ENCODE data around the gene GBGT1. TPM values are rescaled to one million over a fixed set of nuclear protein-coding genes. Genes with fewer than 3 reads are reported as not detected.
"Not testable (repeated sequence)": the region's sequence is repeated elsewhere in the genome, so short reads cannot be mapped to it uniquely, and the experiment has no call there.

GBGT1 gene
- total RNA-seq, 2 experiments from 2014 or later: 4.0 to 4.5 TPM

- no peaks in the 10 kb centered on the region for H3K9me3 Mint-ChIP-seq
- no peak for ATAC-seq (ENCODE audit: low read depth)
- H3K4me1 Mint-ChIP-seq: peaks cover 14% of the 10 kb centered on the region
- H3K27ac Mint-ChIP-seq: no peak overlapping the region
- H3K4me3 Mint-ChIP-seq: no peak overlapping the region
- no peaks in the 10 kb centered on the region for H3K36me3 Mint-ChIP-seq
- POLR2A ChIA-PET: interaction anchor here (0.7 kb wide), 1 partner anchor 170 kb away, joined by 3 read pairs; no protein-coding TSS in a partner anchor
- no peak for DNase-seq
- peaks cover 41% of the 10 kb centered on the region for H3K27me3 Mint-ChIP-seq
Measured at GRCh38 chr9:133186736-133187135, 23.0 kb upstream of the GBGT1 start.

- Mint-ChIP-seq H3K27me3 (peaks cover 51% of the 10 kb centered on the region), H3K36me3 (no peaks in the 10 kb centered on the region), H3K4me1 (peaks cover 14% of the 10 kb centered on the region), H3K27ac (no peak overlapping the region), H3K4me3 (peak overlapping the region; percentile 14), H3K9me3 (no peaks in the 10 kb centered on the region)
- ATAC-seq (ENCODE audit: low read depth): peak; percentile 57
- DNase-seq: no peak
- POLR2A ChIA-PET: no interaction called here
Measured at GRCh38 chr9:133184971-133185370, 21.3 kb upstream of the GBGT1 start.

GRCh38 chr9:133182151-133182550 lies 18.4 kb upstream of the GBGT1 start:
- H3K4me1 Mint-ChIP-seq: peaks cover 14% of the 10 kb centered on the region
- peaks cover 54% of the 10 kb centered on the region for H3K27me3 Mint-ChIP-seq
- H3K27ac Mint-ChIP-seq: no peak overlapping the region
- H3K4me3 Mint-ChIP-seq: no peak overlapping the region
- DNase-seq: no peak
- ATAC-seq (ENCODE audit: low read depth): no peak
- POLR2A ChIA-PET: no interaction called here
- H3K9me3 Mint-ChIP-seq: no peaks in the 10 kb centered on the region
- no peaks in the 10 kb centered on the region for H3K36me3 Mint-ChIP-seq

- POLR2A ChIA-PET: no interaction called here
- Mint-ChIP-seq H3K36me3 (no peaks in the 10 kb centered on the region), H3K27me3 (peaks cover 58% of the 10 kb centered on the region), H3K27ac (no peak overlapping the region), H3K4me3 (no peak overlapping the region), H3K4me1 (peaks cover 14% of the 10 kb centered on the region), H3K9me3 (no peaks in the 10 kb centered on the region)
- ATAC-seq (ENCODE audit: low read depth): no peak
- DNase-seq: no peak
Measured at GRCh38 chr9:133181561-133181960, 17.8 kb upstream of the GBGT1 start.

DNA sequence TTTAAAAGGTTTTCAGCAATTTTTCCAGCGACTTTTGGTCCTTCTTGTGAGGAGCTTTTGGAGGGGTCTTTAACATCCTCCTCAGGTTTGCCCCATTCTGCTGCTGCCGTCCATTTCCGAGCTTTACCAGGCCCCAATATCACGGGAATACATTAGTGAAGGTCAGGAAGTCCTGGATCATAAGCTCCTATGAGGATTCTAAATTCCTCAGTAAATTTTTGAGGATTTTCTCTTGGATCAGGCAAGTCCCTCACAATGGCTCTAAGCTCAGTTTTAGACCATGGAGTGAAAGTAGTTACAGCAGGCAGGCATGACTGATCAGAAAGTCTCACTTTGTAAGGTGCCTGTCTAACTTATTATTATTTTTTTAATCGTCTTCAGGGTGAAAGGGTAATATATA lies 17.2 kb upstream of the GBGT1 start:
- POLR2A ChIA-PET: no interaction called here
- peaks cover 12% of the 10 kb centered on the region for H3K4me1 Mint-ChIP-seq
- no peak overlapping the region for H3K4me3 Mint-ChIP-seq
- peaks cover 59% of the 10 kb centered on the region for H3K27me3 Mint-ChIP-seq
- ATAC-seq (ENCODE audit: low read depth) (no peak), DNase-seq (no peak)
- H3K27ac Mint-ChIP-seq: no peak overlapping the region
- H3K9me3 Mint-ChIP-seq: no peaks in the 10 kb centered on the region
- no peaks in the 10 kb centered on the region for H3K36me3 Mint-ChIP-seq

- DNase-seq (no peak), ATAC-seq (ENCODE audit: low read depth) (no peak)
- Mint-ChIP-seq H3K27ac (no peak overlapping the region), H3K9me3 (no peaks in the 10 kb centered on the region), H3K4me3 (no peak overlapping the region), H3K4me1 (no peaks in the 10 kb centered on the region), H3K36me3 (no peaks in the 10 kb centered on the region), H3K27me3 (peaks cover 27% of the 10 kb centered on the region)
- POLR2A ChIA-PET: no interaction called here
Measured at GRCh38 chr9:133173056-133173455, 9.3 kb upstream of the GBGT1 start.

- Mint-ChIP-seq H3K36me3 (no peaks in the 10 kb centered on the region), H3K27me3 (peaks cover 15% of the 10 kb centered on the region), H3K9me3 (no peaks in the 10 kb centered on the region), H3K27ac (no peak overlapping the region), H3K4me3 (no peak overlapping the region), H3K4me1 (no peaks in the 10 kb centered on the region)
- ATAC-seq (ENCODE audit: low read depth) (no peak), DNase-seq (no peak)
- POLR2A ChIA-PET: no interaction called here
Measured at GRCh38 chr9:133171161-133171961, 7.6 kb upstream of the GBGT1 start.

DNA sequence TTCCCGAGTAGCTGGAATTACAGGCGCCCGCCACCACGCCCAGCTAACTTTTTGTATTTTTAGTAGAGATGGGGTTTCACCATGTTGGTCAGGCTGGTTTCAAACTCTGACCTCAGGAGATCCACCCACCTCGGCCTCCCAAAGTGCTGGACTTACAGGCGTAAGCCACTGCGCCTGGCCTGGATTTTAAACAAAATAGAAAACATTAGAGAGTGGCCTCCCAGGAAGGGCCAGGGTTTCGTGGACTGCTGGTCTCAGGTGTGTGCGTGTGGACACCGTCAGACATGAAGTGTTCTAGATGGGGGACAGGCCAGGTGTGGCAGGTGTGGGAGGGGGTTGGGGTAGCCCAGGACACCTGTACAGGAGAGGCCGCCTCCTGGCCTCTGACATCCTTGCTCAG lies 7.0 kb upstream of the GBGT1 start:
- ATAC-seq (ENCODE audit: low read depth) (no peak), DNase-seq (no peak)
- POLR2A ChIA-PET: no interaction called here
- H3K4me1 Mint-ChIP-seq: no peaks in the 10 kb centered on the region
- no peaks in the 10 kb centered on the region for H3K9me3 Mint-ChIP-seq
- no peak overlapping the region for H3K27ac Mint-ChIP-seq
- H3K4me3 Mint-ChIP-seq: no peak overlapping the region
- no peaks in the 10 kb centered on the region for H3K36me3 Mint-ChIP-seq
- H3K27me3 Mint-ChIP-seq: peaks cover 13% of the 10 kb centered on the region

GRCh38 chr9:133169687-133170086 lies 6.0 kb upstream of the GBGT1 start:
- H3K9me3 Mint-ChIP-seq; ATAC-seq (ENCODE audit: low read depth); H3K27ac Mint-ChIP-seq; DNase-seq; H3K36me3 Mint-ChIP-seq; H3K4me3 Mint-ChIP-seq; POLR2A ChIA-PET; H3K4me1 Mint-ChIP-seq: not testable (repeated sequence)
- H3K27me3 Mint-ChIP-seq: peaks cover 13% of the 10 kb centered on the region

DNA sequence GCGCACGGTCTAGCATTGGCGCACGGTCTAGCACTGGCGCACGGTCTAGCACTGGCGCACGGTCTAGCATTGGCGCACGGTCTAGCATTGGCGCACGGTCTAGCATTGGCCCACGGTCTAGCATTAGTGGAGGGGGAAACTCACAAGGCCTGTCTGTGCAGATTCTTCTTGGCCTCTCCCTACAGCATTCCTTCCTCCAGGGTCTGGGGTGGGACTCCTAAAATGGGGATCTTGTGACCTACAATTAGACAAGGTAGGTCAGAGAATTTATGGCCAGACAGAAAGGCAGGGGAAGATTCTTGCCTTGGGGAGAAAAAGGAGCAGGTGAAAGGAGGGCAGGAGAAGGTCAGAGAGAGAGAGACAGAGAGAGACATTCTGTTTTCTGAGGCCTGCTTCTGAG lies 5.4 kb upstream of the GBGT1 start:
- DNase-seq (no peak), ATAC-seq (ENCODE audit: low read depth) (no peak)
- Mint-ChIP-seq H3K4me1 (no peaks in the 10 kb centered on the region), H3K4me3 (no peak overlapping the region), H3K36me3 (no peaks in the 10 kb centered on the region), H3K27me3 (peaks cover 13% of the 10 kb centered on the region), H3K9me3 (no peaks in the 10 kb centered on the region), H3K27ac (no peak overlapping the region)
- POLR2A ChIA-PET: no interaction called here

DNA sequence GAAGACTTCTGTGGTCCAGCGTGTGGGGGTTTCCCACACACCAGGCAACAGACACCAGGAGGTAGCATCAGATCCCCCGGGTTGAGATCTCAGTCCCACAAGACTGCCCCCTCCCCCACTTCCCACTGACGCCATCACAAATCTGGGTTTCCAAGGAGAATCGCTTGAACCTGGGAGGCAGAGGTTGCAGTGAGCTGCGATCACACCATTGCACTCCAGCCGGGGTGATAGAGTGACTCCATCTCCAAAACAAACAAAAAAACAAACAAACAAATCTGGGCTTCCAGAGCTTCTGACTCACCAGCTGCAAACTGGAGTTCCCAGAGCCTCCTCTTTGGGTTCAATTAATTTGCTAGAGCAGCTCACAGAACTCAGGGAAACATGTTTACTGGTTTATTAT lies 4.7 kb upstream of the GBGT1 start:
- DNase-seq (no peak), ATAC-seq (ENCODE audit: low read depth) (no peak)
- peaks cover 8% of the 10 kb centered on the region for H3K27me3 Mint-ChIP-seq
- peaks cover 2% of the 10 kb centered on the region for H3K4me1 Mint-ChIP-seq
- no peak overlapping the region for H3K4me3 Mint-ChIP-seq
- POLR2A ChIA-PET: no interaction called here
- H3K27ac Mint-ChIP-seq: no peak overlapping the region
- no peaks in the 10 kb centered on the region for H3K36me3 Mint-ChIP-seq
- H3K9me3 Mint-ChIP-seq: no peaks in the 10 kb centered on the region

DNA sequence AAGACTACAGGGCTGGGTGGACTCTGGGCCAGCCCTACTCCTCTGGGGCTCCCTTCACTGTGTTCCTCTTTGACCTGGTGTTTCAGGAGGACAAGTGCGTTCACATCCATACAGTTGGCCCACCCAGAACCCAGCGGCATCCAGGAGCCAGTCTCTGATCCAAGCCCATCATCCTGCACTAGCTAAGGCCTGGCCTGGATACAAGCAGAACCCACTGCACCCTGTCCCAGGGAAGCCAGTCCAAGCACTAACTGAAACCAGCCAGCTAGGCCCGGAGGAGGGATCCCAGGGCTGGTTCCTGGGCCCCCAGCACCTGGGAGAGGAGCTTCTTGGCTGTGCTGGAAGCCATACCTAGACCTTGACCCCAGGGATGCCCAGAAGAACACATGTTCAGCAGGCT lies 4.1 kb upstream of the GBGT1 start:
- Mint-ChIP-seq H3K4me1 (peaks cover 2% of the 10 kb centered on the region), H3K4me3 (no peak overlapping the region), H3K27ac (no peak overlapping the region), H3K9me3 (no peaks in the 10 kb centered on the region), H3K27me3 (peaks cover 8% of the 10 kb centered on the region), H3K36me3 (no peaks in the 10 kb centered on the region)
- POLR2A ChIA-PET: no interaction called here
- no peak for ATAC-seq (ENCODE audit: low read depth)
- DNase-seq: no peak

DNA sequence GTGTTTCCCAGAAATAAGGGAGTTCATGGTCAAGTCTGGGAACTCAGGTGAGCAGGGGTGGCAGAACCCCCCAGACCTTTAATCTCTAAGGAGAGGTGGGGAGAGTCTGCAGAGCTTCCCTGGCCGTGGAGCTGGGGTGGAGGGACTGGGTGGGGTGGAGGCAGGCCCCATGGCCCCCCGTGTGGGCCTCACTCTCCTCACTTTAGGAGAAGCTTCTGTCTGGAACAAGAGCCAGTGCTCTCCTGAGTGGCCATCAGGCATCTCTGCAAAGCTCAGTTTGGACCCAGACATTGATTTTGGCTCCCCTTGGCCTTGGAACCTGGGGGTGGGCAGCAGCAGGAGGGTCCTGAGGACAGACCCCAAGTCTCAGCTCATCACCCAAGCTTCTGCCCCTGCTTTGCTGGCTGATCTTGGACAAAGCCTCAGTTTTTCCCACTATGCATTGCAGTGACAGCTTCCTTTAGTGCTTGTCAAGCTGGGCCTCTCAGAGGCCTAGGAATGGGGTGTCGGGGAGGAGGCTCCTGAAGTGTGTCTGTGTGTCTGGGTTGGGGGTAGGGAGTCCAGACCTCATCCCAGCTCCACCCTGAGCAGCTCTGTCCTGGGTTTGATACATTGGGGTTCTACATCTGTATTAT lies 3.5 kb upstream of the GBGT1 start:
- DNase-seq (no peak), ATAC-seq (ENCODE audit: low read depth) (no peak)
- peaks cover 8% of the 10 kb centered on the region for H3K27me3 Mint-ChIP-seq
- POLR2A ChIA-PET: no interaction called here
- no peaks in the 10 kb centered on the region for H3K9me3 Mint-ChIP-seq
- no peak overlapping the region for H3K4me3 Mint-ChIP-seq
- H3K27ac Mint-ChIP-seq: no peak overlapping the region
- H3K4me1 Mint-ChIP-seq: peaks cover 2% of the 10 kb centered on the region
- H3K36me3 Mint-ChIP-seq: no peaks in the 10 kb centered on the region

GRCh38 chr9:133166392-133166791 lies 2.7 kb upstream of the GBGT1 start:
- ATAC-seq (ENCODE audit: low read depth): no peak
- no peak overlapping the region for H3K27ac Mint-ChIP-seq
- peaks cover 11% of the 10 kb centered on the region for H3K27me3 Mint-ChIP-seq
- H3K36me3 Mint-ChIP-seq: no peaks in the 10 kb centered on the region
- H3K4me3 Mint-ChIP-seq: no peak overlapping the region
- POLR2A ChIA-PET: no interaction called here
- peaks cover 2% of the 10 kb centered on the region for H3K4me1 Mint-ChIP-seq
- DNase-seq: no peak
- no peaks in the 10 kb centered on the region for H3K9me3 Mint-ChIP-seq
